Raji (cell line): ENCODE results near the gene KIF3B.

Source experiments
- POLR2A ChIP-seq: IDR thresholded peaks from 2 replicates; pipeline ENCODE4 v1.6.1; 2011; ENCODE audit warnings: low read depth, low read length, control low read depth; ENCODE audit not compliant: insufficient read depth

Gene KIF3B

GRCh38 chr20:32277361-32278198 is at the start of gene KIF3B:
TSS of gene KIF3B (plus strand) at chr20:32277651. CDS start at chr20:32309778, 32,127 bp downstream.
- TF ChIP-seq POLR2A = peak; percentile 61

DNA sequence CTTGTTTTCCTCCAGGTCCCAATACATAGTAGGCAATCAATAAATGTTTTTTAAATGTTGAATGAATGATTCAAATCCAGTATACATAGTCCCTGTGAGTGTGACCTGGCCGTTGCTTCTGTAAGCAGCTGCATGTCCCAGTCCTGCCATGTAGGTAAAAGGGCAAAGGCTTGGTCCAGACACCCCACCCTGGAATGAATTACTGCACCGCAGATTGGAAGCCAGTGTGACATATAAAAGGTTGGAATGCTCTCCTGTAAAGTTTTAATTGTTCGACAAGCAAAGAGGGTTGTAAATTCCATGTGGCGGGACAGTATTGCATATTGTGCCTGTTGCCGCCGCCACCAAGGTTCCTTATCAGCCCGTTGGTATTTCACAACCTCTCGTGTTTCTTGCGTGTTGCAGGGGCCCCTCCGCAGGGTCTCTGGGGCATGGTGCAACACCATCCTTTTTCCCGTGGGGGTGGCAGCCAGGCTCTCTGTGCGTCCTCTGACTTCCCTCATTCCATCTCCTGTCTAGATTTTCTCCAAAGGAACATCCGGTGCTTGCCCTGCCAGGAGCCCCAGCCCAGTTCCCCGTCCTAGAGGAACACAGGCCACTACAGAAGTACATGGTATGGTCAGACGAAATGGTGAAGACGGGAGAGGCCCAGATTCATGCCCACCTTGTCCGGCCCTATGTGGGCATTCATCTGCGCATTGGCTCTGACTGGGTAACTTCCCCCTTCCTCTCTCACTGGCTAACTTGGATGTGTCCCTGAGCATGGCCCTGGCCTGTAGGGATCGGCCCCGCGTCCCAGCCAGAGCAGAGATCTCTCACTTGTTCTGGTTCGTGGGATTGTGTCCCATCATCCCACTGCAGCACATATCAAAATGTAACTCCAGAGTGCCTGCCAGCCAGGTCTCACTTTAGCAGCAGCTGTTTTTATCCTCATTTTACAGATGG is 49.4 kb upstream of the KIF3B start:
- TF ChIP-seq POLR2A = no peak

GRCh38 chr20:32229251-32229747 is 48.2 kb upstream of the KIF3B start:
- no peak for TF ChIP-seq POLR2A

GRCh38 chr20:32230707-32231106 is 46.7 kb upstream of the KIF3B start:
- TF ChIP-seq POLR2A = no peak

GRCh38 chr20:32231245-32231644 is 46.2 kb upstream of the KIF3B start:
- no peak for TF ChIP-seq POLR2A

DNA sequence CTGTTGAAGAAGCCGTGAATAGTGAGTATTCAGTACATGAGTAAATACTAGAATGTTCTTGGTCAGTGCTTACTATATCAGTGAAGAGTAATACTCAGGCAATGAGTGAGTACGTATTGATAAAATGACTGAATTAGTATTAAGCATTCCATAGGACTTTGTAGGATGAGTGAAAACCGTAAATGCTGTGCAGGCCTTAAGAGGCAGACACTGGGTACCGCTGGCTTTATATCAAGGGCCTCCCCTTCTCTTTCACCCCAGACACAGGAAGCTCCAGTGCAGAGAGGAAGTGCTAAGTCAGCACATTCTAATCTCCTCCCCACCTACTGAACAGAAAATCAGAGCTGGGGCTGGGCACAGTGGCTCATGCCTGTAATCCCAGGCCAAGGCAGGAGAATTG is 45.6 kb upstream of the KIF3B start:
- no peak for TF ChIP-seq POLR2A

DNA sequence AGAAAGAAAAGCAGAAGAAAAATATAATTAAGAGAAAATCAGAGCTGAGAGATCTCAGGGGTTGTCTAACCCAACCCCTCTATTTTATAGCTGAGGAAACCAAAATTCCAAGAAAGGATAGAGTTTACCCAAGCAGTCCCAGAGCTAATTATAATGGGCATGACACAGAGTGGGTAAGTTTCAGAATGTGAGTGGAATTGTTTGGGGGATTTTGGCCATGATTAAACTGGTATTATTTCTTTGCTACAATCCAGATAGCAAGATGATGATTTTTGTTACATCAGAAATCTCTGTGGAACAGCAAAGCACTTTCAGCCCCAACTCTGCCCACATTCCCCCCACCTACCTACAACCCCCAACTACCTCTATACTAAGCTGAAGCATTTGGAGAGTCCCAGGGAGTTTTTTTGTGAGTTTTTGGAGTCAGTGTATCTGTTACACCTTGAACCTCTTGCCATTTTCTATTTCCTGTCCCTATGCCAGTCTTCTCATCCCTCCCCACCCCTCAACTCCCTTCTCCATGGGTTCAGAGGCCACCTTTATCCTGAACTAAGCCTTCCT is 45.0 kb upstream of the KIF3B start:
- TF ChIP-seq POLR2A = no peak

GRCh38 chr20:32233286-32233685 is 44.2 kb upstream of the KIF3B start:
- TF ChIP-seq POLR2A = no peak

DNA sequence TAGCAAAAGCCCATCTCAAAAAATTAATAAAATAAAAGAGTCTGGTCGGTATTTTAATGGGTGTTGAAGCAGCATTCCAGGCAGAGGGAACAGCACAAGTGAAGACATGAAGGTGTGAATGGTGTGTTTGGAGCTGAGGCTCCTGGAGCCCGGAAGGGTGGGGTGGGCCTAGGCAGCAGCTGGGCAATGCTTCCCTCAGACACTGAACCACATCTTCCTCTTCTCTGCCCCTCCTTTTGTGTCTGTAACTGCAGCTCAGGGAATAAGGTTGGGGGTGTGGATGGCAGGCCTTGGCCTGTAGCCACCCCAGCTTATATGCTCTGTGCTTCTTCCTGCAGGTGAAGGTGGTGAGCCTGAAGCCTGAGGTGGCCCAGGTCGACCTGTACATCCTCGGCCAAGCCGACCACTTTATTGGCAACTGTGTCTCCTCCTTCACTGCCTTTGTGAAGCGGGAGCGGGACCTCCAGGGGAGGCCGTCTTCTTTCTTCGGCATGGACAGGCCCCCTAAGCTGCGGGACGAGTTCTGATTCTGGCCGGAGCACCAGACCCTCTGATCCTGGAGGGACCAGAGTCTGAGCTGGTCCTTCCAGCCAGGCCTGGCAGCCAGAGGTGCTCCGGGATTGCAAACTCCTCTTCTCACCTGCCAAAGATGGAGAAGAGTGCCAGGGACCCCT is 43.2 kb upstream of the KIF3B start:
- no peak for TF ChIP-seq POLR2A

- TF ChIP-seq POLR2A = no peak
Measured at GRCh38 chr20:32235331-32236047, 42.0 kb upstream of the KIF3B start.

DNA sequence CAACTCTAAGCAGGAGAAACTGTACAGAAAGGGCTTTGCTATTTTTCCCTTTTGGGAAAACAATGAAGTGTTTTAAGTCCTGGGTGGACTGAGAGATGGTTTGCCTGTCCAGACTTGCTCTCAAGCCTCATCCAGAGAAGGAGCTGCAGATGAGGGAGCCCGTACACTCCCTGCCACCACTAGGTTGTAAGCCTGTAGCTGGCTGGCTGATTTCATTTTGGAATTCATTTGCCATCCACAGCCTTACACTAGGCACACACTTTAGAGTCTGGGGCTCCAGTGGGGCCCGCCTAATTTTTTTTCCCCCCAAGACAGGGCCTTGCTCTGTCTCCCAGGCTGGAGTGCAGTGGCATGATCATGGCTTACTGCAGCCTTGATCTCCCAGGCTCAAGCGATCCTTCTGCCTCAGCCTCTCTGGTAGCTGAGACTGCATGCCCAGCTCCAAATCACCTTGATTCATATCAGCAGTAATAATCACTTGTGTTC is 41.4 kb upstream of the KIF3B start:
- no peak for TF ChIP-seq POLR2A

DNA sequence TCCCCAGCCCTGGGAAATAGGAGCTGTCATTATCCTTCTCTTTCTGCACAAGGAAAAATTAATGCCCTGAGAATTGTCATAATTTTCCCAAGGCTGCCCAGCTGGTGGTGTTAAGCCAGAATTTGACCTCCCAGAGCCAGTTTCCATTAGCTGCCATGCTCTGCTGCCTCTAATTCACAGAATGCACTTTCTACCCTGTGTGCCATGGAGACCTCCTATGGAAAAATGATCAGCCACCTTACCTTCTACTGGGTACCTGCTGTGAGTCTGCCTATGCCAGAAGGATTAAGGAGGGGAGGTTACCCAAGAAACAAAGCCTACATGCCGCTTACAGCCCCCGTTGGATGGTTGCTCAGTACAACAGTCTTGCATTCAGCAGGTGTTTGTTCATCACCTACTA is 40.6 kb upstream of the KIF3B start:
- TF ChIP-seq POLR2A = no peak

DNA sequence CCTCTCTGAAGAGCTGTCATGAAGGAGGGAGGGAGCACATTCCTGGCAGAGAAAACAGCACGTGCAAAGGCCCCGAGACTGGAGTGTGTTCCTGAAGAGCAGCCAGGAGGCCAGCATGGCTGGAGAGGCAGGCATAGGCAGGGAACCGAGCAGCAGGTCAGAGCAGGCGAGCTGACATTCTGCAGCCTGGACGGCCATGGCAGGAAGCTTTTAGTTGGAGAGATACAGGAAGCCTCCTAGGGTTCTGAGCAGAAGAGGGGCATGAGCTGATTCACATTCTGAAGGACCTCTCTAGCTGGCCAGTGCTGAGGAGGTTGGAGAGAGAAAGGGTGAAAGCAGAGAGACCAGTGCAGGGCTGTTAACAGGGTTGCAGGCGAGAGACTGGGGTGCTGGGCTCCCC is 40.0 kb upstream of the KIF3B start:
- no peak for TF ChIP-seq POLR2A
